ENCODE results near the gene TRIP11. TPM values are rescaled to one million over a fixed set of nuclear protein-coding genes. Genes with fewer than 3 reads are reported as not detected.

The TRIP11 gene
- total RNA-seq, 1 experiment from 2014 or later, result 23.2 TPM

GRCh38 chr14:91955168-91955567 is 84.7 kb downstream of the TRIP11 start:
- no peak for DNase-seq (ENCODE audit: low read depth)

DNA sequence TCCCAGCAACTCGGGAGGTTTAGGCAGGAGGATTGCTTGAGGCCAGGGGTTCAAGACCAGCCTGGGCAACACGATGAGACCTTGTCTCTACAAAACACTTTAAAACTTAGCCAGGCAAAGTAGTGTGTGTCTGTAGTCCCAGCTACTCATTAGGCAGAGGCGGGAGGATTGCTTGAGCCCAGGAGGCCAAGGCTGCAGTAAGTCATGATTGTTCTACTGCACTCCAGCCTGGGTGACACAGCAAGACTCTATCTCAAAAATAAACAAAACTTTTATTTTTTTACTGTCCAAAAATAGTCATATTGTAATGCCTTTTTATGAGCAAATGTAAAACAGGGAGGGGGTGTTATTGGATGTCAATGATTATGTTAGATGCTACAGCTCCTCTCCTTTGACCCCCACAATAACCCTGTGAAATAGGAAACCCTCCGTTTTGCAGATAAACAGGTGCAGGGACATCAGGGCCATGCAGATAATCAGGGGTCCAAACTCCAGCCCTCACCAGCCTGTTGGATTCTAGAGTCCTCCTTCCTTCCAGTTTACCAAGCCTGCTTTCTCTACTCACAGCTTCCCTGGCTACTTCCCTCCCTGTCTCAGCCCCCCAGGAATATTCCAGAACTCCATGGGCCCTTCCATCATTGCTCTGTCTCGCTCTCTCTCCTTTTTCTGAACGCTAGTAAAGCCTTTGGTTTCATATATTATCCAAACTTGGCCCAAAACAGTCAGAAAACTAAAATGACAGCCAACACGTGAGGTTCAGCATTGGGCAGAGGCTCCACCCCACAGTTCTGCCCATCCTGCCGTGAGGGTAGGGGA is 86.5 kb downstream of the TRIP11 start:
- no peak for DNase-seq (ENCODE audit: low read depth)

DNA sequence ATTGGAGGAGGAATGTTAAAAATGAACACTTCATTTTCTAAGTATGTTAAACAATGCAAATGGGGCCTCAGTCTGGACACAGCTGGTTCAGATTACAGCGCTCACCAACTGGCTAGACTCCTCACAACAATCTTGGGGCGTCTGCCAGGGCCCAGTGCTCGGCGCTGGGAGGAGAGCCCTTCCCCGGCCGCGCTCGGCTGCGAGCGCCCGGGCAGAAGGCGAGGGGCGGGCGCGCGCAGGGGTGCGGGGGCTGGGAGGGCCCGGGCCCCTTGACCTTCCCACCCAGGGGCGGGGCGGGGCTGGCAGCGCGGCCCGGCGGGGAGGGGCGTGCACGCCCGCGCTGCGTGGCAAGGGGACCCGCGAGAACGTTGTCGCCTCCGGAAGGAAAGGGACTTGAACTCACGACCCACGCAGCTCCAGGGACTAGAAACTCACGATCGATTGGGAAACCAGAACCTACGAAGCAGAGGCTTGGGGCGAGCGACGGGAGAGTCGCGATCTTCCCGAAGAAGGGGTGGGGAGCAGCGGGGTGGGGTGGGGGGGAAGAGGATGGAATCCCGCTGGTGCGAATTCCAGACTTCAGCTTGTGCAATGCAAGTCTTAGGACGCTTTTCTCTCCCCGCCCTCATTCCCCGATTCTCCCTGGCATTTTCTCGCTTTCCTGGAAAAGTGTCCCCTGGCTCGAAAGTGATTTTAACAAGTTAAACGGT is 92.2 kb downstream of the TRIP11 start, which contains the start of gene FBLN5:
FBLN5 (minus strand) TSS at position 220 of the 710 bp plus-strand sequence. CDS start 465 bp downstream, outside the sequence.
- DNase-seq (ENCODE audit: low read depth), result peak; percentile 68

- no peak for DNase-seq (ENCODE audit: low read depth)
Measured at GRCh38 chr14:91946622-91947474, 93.0 kb downstream of the TRIP11 start.

- no peak for DNase-seq (ENCODE audit: low read depth)
Measured at GRCh38 chr14:91945751-91946621, 93.9 kb downstream of the TRIP11 start.

DNA sequence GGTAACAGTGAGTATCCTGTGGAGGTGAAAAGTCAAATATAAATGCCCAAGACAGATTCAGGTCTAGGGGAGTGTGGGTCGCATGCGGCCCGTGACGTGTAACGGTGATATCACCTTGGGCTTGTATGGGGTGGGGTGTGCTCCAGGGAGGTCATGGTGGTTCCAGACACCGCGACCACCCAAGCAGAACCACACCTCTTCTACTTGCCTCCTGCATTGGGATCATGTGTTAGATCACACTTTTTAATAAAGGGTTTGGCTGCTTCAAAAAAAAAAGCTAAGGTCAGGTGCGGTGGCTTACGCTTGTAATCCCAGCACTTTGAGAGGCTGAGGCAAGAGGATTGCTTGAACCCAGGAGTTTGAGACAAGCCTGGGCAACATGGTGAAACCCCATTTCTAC is 96.9 kb downstream of the TRIP11 start:
- no peak for DNase-seq (ENCODE audit: low read depth)

GRCh38 chr14:91942128-91942527 is 97.7 kb downstream of the TRIP11 start:
- no peak for DNase-seq (ENCODE audit: low read depth)

DNA sequence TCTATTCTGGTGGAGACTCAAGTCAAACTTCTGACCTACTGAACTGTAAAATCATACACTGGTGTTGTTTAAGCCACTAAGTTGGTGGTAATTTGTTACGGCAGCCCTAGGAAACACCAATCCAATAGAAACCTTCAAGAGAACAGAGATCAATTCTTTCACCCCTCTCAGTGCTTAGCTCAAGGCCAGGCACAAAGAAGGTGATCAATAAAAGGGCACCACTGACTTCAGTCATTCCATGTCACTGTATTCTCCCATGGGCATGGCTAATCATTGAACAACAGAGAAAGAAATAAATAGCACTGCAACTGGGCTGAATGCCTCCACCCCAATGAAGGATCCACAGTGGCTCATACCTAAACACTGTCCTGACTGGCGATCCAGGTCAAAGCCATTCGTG is 99.7 kb downstream of the TRIP11 start:
- DNase-seq (ENCODE audit: low read depth), result no peak

GRCh38 chr14:91935586-91935985 is 104.3 kb downstream of the TRIP11 start:
- DNase-seq (ENCODE audit: low read depth), result no peak

DNA sequence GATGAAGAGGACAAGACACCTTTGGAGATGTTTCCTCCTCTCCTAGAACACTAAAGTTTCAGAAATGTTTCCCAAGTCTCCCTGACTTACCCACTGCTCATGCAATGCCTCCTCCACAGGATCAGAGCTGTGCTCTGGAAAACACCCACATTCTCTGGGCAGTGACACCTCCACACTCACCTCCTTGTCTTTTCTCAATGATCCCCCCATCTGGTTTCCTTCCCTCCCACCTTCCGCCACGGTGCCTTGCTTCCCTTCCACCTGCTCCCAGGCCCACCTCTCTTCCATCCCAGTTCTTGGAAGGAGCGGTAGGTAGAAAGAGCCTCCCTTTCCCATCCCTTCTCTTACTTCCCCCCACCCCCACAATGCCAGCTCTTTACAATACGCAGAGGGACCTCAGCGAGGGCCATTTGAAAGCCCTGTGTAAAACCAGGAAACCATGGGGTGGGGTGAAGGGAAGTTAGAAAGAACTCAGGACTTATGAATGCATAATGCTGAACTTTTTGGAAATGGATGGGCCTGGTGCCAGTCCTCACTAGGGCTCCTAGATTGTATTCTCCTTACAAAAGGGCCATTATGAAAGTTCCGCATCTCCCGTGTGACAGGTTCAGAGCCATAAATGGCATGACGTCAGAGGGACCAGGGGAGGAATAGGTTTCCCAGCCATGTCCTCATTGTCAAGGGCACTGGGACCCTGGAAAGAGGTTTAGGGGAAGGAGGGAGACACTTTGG is 105.1 kb downstream of the TRIP11 start:
- DNase-seq (ENCODE audit: low read depth), result no peak

- no peak for DNase-seq (ENCODE audit: low read depth)
Measured at GRCh38 chr14:91931478-91932088, 108.3 kb downstream of the TRIP11 start.

DNA sequence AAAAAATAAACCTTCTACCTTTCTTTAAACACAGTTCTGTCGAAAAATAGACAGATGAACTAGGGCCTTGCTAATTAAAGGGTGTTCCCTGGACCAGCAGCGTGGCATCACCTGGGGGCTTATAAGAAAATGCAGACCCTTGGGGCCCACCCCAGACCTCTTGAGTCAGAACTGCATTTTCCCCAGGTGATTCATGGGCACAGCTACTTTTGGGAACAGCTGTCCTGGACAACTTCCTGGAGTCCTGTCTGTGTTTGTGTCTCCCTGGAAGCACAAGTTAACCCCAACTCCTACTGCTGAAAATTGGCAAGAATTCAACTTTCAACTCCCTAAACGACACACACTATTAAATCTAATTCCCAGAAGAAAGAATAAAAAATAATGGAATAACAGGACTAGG is 110.2 kb downstream of the TRIP11 start:
- DNase-seq (ENCODE audit: low read depth), result peak; percentile 21

DNA sequence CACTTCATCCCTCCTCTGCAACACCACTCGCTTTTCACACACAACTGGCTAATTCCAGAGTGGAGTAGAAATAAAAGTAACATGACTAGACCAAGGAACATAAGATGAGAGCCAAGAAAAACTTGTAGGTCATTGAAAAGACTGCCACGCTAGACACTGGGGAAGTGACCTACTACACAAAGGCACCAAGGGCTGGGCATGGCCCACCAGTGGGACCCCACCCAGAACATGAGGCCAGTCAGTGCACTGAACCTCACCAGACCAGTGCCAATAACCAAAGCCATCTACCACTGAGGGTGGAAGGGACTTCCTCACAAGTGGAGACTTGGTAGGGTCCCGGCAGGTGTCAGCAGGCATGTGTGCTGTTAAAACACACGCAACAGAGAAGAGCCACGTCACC is 112.1 kb downstream of the TRIP11 start:
- DNase-seq (ENCODE audit: low read depth), result no peak

- DNase-seq (ENCODE audit: low read depth), result no peak
Measured at GRCh38 chr14:91927191-91927590, 112.7 kb downstream of the TRIP11 start.

GRCh38 chr14:91926131-91926890 is 113.5 kb downstream of the TRIP11 start:
- DNase-seq (ENCODE audit: low read depth), result no peak

- DNase-seq (ENCODE audit: low read depth), result no peak
Measured at GRCh38 chr14:91925727-91926121, 114.1 kb downstream of the TRIP11 start.

- DNase-seq (ENCODE audit: low read depth), result no peak
Measured at GRCh38 chr14:91925001-91925726, 114.7 kb downstream of the TRIP11 start.

DNA sequence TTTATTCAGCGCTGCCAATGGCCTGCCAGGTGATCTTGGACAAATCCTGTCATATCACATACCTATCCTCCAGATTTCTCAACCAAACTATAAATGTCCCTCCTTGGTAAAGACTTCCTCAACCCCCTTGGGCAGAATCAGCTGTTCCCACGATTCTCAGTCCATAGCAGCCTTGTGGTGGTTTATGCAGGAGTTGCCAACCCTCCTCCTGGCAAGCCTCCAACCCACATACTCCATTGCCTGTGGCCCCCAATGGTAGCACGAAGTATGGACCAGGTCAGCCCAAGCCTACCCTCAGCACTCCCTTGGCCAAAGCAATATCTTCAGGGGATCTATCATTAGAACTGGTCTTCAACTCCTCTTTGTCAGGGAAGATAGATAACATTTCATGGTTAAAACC is 119.3 kb downstream of the TRIP11 start:
- DNase-seq (ENCODE audit: low read depth), result no peak

DNA sequence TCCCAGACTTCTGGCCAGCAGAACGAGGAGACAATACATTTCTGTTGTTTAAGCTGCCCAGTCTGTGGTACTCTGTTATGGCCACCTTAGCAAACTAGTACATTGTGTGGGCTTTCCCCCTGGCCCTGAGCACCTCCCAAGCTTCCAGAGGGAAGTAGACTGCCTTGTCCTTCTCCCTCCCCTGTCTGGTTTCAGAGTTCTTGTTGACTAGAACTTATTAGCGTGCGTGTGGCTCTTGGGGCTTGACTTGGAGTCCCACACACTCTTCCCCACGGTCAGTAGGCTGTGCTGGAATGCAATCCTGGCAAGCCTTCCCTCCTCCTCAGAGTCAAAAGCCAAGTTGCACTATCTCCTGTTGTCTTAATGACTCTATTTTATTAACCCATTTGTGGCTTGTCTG is 120.0 kb downstream of the TRIP11 start:
- DNase-seq (ENCODE audit: low read depth), result no peak

All from Daoy (cell line).